Endothelial cell of umbilical vein (primary cell): Measurements from ENCODE around the gene MORC3. TPM values are rescaled to one million over a fixed set of nuclear protein-coding genes. Genes with fewer than 3 reads are reported as not detected.

Experiments
- BruUV-seq: library from RNA; stranded (reverse); fragments of 400-500 nt; replicated peaks from 2 replicates; lab custom pipeline; 2021; lab: Mats Ljungman, UMichigan
- CTCF ChIA-PET: fragments of 300-600, 350-600 bp; sonication (Branson Sonifier 250); formaldehyde crosslinking; loops from one replicate; lab custom pipeline; 2021; ENCODE audit warnings: antibody characterized with exemption, inconsistent platforms; lab: Charles Lee
- POLR2A ChIA-PET: fragments of 300-600, 350-600 bp; sonication (Branson Sonifier 250); formaldehyde crosslinking; loops from one replicate; lab custom pipeline; 2021; ENCODE audit warnings: antibody characterized with exemption, inconsistent platforms; lab: Charles Lee
- DNase-seq: peaks from one replicate; pipeline ENCODE4 v3.0.0-alpha.2; 2011; ENCODE audit warnings: low read depth, low spot score
- FAIRE-seq: peaks from 2 replicates; lab custom pipeline; 2011; peaks lifted over from hg19 to GRCh38; lab: Jason Lieb, UNC
- H2AFZ ChIP-seq: 2 replicates; pipeline ENCODE4 v1.6.0; 2012; ENCODE audit warnings: low read depth, low read length, control low read depth, inconsistent platforms
- H3K27ac ChIP-seq: 2 replicates; pipeline ENCODE4 v1.5.1; 2011; ENCODE audit warnings: low read depth, mild to moderate bottlenecking, control low read depth, low read length, moderate library complexity; ENCODE audit not compliant: insufficient read depth
- H3K27me3 ChIP-seq, 2 experiments: 2 replicates each; pipeline versions ENCODE4 v1.6.0 to v1.6.1; 2011; ENCODE audit warnings: low read length in 2 of 2, mixed read lengths in 1 of 2; ENCODE audit not compliant: control insufficient read depth in 2 of 2, insufficient read depth in 2 of 2
- H3K36me3 ChIP-seq, 2 experiments: 2 replicates in 1 of 2; 3 replicates in 1 of 2; pipeline ENCODE4 v1.5.1; 2011; ENCODE audit warnings: low read length in 2 of 2, mild to moderate bottlenecking in 1 of 2, moderate library complexity in 1 of 2; ENCODE audit not compliant: control insufficient read depth in 2 of 2, insufficient read depth in 2 of 2; ENCODE audit errors: extremely low read depth in 1 of 2
- H3K4me1 ChIP-seq: 3 replicates; pipeline ENCODE4 v1.5.1; 2011; ENCODE audit warnings: mild to moderate bottlenecking, low read length; ENCODE audit not compliant: control insufficient read depth, insufficient read depth; ENCODE audit errors: extremely low read depth
- H3K4me2 ChIP-seq: 2 replicates; pipeline ENCODE4 v1.6.1; 2011; ENCODE audit warnings: low read length, control low read depth, mixed read lengths; ENCODE audit not compliant: insufficient read depth
- H3K4me3 ChIP-seq, 3 experiments: fragments of 200-600 bp in 1 of 3; sonication (generic), shearing (Covaris generic) in 1 of 3; replicated peaks in 1 of 3; 2 replicates each; pipeline ENCODE4 v1.5.1; 2011 to 2016; ENCODE audit warnings: control low read depth in 3 of 3, low read length in 3 of 3, mild to moderate bottlenecking in 2 of 3, inconsistent platforms in 1 of 3, low read depth in 1 of 3, moderate library complexity in 1 of 3; ENCODE audit not compliant: insufficient read depth in 1 of 3
- H3K79me2 ChIP-seq: 2 replicates; pipeline ENCODE4 v1.6.0; 2012; ENCODE audit warnings: low read length, inconsistent platforms; ENCODE audit not compliant: control insufficient read depth, insufficient read depth
- H3K9ac ChIP-seq: replicated peaks from 2 replicates; pipeline ENCODE3; 2011; ENCODE audit warnings: low read length, control low read depth; ENCODE audit not compliant: insufficient read depth; ENCODE audit errors: extremely low read depth
- H3K9me1 ChIP-seq: replicated peaks from 3 replicates; pipeline ENCODE4 v1.6.0; 2011; ENCODE audit warnings: mild to moderate bottlenecking, low read length; ENCODE audit not compliant: control insufficient read depth, insufficient read depth; ENCODE audit errors: extremely low read depth
- H3K9me3 ChIP-seq: replicated peaks from 2 replicates; pipeline ENCODE4 v1.5.1; 2012; ENCODE audit warnings: low read length, inconsistent platforms; ENCODE audit not compliant: control insufficient read depth, insufficient read depth
- H4K20me1 ChIP-seq: replicated peaks from 2 replicates; pipeline ENCODE3; 2011; ENCODE audit warnings: mild to moderate bottlenecking, low read length; ENCODE audit not compliant: control insufficient read depth, insufficient read depth; ENCODE audit errors: extremely low read depth
- EZH2 ChIP-seq: IDR thresholded peaks from 2 replicates; pipeline ENCODE4 v1.6.1; 2012; ENCODE audit warnings: borderline replicate concordance, low read depth, mild to moderate bottlenecking, moderate library complexity, low read length, inconsistent platforms; ENCODE audit not compliant: severe bottlenecking
- FOS ChIP-seq: IDR thresholded peaks from 2 replicates; pipeline ENCODE4 v1.6.1; 2011; ENCODE audit warnings: mild to moderate bottlenecking, low read length, moderate library complexity, borderline replicate concordance; ENCODE audit not compliant: insufficient read depth
- GATA2 ChIP-seq: IDR thresholded peaks from 2 replicates; pipeline ENCODE4 v1.7.0; 2011; ENCODE audit warnings: low read depth, mild to moderate bottlenecking, moderate library complexity, mixed read lengths, low read length; ENCODE audit not compliant: insufficient read length, insufficient read depth
- MAX ChIP-seq: IDR thresholded peaks from 2 replicates; pipeline ENCODE4 v1.6.1; 2011; ENCODE audit not compliant: insufficient read depth, insufficient read length
- MYC ChIP-seq: IDR thresholded peaks from one replicate; pipeline ENCODE4 v1.6.1; 2011; ENCODE audit warnings: mild to moderate bottlenecking, low read depth, low read length
- POLR2AphosphoS5 ChIP-seq: IDR thresholded peaks from 2 replicates; pipeline ENCODE4 v1.6.1; 2012; ENCODE audit warnings: low read depth, mild to moderate bottlenecking, control low read depth, low read length, moderate library complexity; ENCODE audit not compliant: insufficient read depth
- dilution Hi-C: fragments of 300-500 bp; cut with MboI; formaldehyde crosslinking; loops from one replicate; pipeline ENCODE4 v1.15.0; 2019; ENCODE audit warnings: low sequenced_read_pairs; ENCODE audit not compliant: extremely low pct_ligation_motif_present
- intact Hi-C: fragments of 100-400 bp; cut with micrococcal nuclease; formaldehyde crosslinking; loops from one replicate; pipeline ENCODE4 v1.10.0; 2022
- polyA plus RNA-seq, 4 experiments: library from polyadenylated mRNA; depleted of rRNA in 3 of 4; stranded (reverse) in 3 of 4; unstranded in 1 of 4; fragments of >200 nt; gene quantifications; 2 replicates each; pipeline versions ENCODE4 v1.2.1 to v1.2.3, GENCODE V29; 2011 to 2012; ENCODE audit warnings: missing spikeins in 1 of 4
- total RNA-seq: library from RNA; stranded (reverse); gene quantifications from 2 replicates; pipeline ENCODE4 v1.2.3, GENCODE V29; 2021
- TF ChIP-seq, protein P1 (sequence below), 2 donors: IDR thresholded peaks; 1 replicate in 1 of 2; 2 replicates in 1 of 2; pipeline ENCODE4 v1.5.1; 2011; ENCODE audit warnings: low read length in 2 of 2, mild to moderate bottlenecking in 2 of 2, moderate library complexity in 2 of 2, control low read depth in 1 of 2, inconsistent platforms in 1 of 2, low read depth in 1 of 2; ENCODE audit not compliant: insufficient read depth in 1 of 2; ENCODE audit errors: extremely low read depth in 1 of 2

MORC3 gene
- total and polyA plus RNA-seq, 2 donors (not counting 3 experiments of a cell fraction or from before 2014, with no cell fraction given) = 7.3 to 25.3 TPM

- H3K9me1 ChIP-seq = no peaks in the 10 kb centered on the region
- H3K9me3 ChIP-seq = no peaks in the 10 kb centered on the region
- no TSS peak for BruUV-seq
- DNase-seq (no peak), FAIRE-seq (peak; percentile 8)
- no peak overlapping the region for H3K9ac ChIP-seq
- no peaks in the 10 kb centered on the region for H4K20me1 ChIP-seq
- H3K4me2 ChIP-seq = no peak overlapping the region
- intact Hi-C loops (no loop called here), dilution Hi-C loops (no loop called here)
- no peak overlapping the region for H3K27ac ChIP-seq
- no peak overlapping the region for H3K4me3 ChIP-seq
- H3K4me1 ChIP-seq = no peaks in the 10 kb centered on the region
- ChIA-PET CTCF (no interaction called here), POLR2A (interaction anchor here (0.5 to 1.1 kb wide), 2 partner anchors 28 to 46 kb away, joined by 3 read pairs; partner anchors contain the start of gene MORC3)
- no peak overlapping the region for H2AFZ ChIP-seq
- peaks cover 11 to 16% of the 10 kb centered on the region in 2 experiments for H3K36me3 ChIP-seq
- TF ChIP-seq POLR2AphosphoS5 = no peak
- TF ChIP-seq, protein P1, sequence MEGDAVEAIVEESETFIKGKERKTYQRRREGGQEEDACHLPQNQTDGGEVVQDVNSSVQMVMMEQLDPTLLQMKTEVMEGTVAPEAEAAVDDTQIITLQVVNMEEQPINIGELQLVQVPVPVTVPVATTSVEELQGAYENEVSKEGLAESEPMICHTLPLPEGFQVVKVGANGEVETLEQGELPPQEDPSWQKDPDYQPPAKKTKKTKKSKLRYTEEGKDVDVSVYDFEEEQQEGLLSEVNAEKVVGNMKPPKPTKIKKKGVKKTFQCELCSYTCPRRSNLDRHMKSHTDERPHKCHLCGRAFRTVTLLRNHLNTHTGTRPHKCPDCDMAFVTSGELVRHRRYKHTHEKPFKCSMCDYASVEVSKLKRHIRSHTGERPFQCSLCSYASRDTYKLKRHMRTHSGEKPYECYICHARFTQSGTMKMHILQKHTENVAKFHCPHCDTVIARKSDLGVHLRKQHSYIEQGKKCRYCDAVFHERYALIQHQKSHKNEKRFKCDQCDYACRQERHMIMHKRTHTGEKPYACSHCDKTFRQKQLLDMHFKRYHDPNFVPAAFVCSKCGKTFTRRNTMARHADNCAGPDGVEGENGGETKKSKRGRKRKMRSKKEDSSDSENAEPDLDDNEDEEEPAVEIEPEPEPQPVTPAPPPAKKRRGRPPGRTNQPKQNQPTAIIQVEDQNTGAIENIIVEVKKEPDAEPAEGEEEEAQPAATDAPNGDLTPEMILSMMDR (IDR thresholded peaks at IDR 0.05; ENCODE audit: extremely low read depth in 1 of 2, insufficient read depth in 1 of 2, low read depth in 1 of 2, low read length in 2 of 2) = no peak
- TF ChIP-seq MAX = no peak
- no peak for TF ChIP-seq FOS
- no peak for TF ChIP-seq GATA2
- TF ChIP-seq EZH2 = no peak
- TF ChIP-seq MYC = no peak
- no peaks in the 10 kb centered on the region for H3K27me3 ChIP-seq
- no peaks in the 10 kb centered on the region for H3K79me2 ChIP-seq
Measured at GRCh38 chr21:36347278-36347961, 27.4 kb downstream of the MORC3 start.
